ENCODE measurements around the gene ASF1B. TPM values are rescaled to one million over a fixed set of nuclear protein-coding genes. Genes with fewer than 3 reads are reported as not detected.

Gene ASF1B
- total RNA-seq, 2 donors from 2014 or later = 5.1 to 19.7 TPM

DNA sequence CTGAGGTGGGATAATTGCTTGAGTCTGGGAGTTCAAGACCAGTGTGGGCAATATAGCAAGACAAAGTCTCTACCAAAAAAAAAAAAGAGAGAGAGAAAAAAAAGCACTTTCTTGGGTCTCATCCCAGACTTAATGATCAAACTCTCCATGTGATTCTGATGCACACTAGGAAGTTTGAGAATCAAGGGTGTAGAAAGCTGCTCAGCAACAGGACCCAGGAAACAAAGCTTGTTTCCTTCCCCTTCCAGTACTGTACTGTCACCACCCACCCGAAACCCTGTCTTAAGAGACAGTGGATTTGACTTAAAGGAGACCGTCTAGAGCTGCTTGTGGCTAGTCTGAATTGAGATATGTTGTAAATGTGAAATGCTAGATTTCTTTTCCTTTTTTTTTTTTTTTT lies 58.0 kb downstream of the ASF1B start:
- WGBS = 94% methylated on average over 2 of the region's 2 CpGs
- H3K4me1 ChIP-seq (replicated peaks) = no peaks in the 10 kb centered on the region
- intact Hi-C loops (cut with DNase I) = no loop called here
- TF ChIP-seq POLR2AphosphoS5 (IDR thresholded peaks at IDR 0.05) (no peak), POLR2A (IDR thresholded peaks at IDR 0.05) (no peak)
- TF ChIP-seq, protein P1, sequence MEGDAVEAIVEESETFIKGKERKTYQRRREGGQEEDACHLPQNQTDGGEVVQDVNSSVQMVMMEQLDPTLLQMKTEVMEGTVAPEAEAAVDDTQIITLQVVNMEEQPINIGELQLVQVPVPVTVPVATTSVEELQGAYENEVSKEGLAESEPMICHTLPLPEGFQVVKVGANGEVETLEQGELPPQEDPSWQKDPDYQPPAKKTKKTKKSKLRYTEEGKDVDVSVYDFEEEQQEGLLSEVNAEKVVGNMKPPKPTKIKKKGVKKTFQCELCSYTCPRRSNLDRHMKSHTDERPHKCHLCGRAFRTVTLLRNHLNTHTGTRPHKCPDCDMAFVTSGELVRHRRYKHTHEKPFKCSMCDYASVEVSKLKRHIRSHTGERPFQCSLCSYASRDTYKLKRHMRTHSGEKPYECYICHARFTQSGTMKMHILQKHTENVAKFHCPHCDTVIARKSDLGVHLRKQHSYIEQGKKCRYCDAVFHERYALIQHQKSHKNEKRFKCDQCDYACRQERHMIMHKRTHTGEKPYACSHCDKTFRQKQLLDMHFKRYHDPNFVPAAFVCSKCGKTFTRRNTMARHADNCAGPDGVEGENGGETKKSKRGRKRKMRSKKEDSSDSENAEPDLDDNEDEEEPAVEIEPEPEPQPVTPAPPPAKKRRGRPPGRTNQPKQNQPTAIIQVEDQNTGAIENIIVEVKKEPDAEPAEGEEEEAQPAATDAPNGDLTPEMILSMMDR (IDR thresholded peaks at IDR 0.05) = no peak
- DNase-seq (ENCODE audit: low spot score) = no peak
- no peaks in the 10 kb centered on the region for H3K36me3 ChIP-seq
- H3K27me3 ChIP-seq (replicated peaks; ENCODE audit: insufficient read depth) = no peaks in the 10 kb centered on the region
- no peaks in the 10 kb centered on the region for H3K9me3 ChIP-seq
- H3K27ac ChIP-seq = no peak overlapping the region
- H3K4me3 ChIP-seq = no peak overlapping the region

DNA sequence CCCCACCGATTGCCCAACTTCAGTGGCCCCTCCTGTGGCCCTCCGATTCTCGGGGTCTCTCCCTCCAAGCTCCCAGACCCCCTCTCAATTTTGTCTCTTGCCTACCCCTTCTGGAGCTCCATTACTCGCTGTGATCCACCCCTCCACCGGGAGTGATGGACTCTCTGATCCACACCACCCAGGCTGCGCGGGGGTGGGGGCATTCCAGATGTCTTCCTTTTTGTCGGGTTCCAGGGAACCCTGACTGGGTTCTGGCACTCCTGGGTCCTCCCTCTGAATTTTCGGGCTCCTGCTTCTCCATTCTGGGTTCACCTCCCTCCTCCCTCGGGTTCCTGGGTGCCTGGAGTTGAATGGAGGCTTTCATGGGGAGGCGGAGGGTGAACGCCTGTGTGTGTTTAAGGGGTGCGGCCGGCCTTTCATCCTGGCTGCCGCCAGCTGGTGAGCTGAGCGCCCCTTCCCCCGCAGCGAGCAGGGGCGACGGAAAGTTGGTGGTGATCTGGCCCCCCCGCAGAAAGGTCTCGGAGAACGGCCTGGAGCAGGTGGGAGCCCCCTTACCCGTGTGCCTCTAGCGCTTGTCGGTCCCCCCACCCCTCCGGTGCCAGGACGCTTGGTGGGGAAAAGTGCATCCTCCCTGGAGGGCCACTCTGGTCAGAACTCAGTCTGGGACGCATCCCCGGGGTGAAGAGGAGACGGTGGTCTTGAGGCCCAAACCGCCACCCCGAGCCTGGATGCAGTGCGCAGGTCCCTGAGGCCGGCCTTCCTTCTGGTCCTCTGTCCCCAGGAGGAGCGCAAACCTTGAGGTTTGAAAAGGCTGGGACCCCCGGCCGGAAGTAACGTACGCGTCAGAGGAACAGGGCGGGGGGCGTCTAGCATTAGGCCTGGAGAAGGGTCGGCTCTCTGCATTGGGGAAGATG lies 62.2 kb downstream of the ASF1B start:
- peaks cover 13% of the 10 kb centered on the region for H3K4me1 ChIP-seq (replicated peaks)
- TF ChIP-seq, protein P1 (IDR thresholded peaks at IDR 0.05) = no peak
- 4% methylated on average over 43 of the region's 44 CpGs for WGBS

GRCh38 chr19:14073261-14073924 lies 63.0 kb downstream of the ASF1B start:
- H3K4me1 ChIP-seq (replicated peaks) = peaks cover 13% of the 10 kb centered on the region
- TF ChIP-seq POLR2AphosphoS5 (IDR thresholded peaks at IDR 0.05) (no peak), POLR2A (IDR thresholded peaks at IDR 0.05) (peak; percentile 57)
- TF ChIP-seq, protein P1 (IDR thresholded peaks at IDR 0.05) = peak; percentile 13 to 93 (median 63)
- no peaks in the 10 kb centered on the region for H3K27me3 ChIP-seq (replicated peaks; ENCODE audit: insufficient read depth)
- peak overlapping the region; percentile 35 to 66 for H3K4me3 ChIP-seq
- H3K9me3 ChIP-seq = no peaks in the 10 kb centered on the region
- intact Hi-C loops (cut with DNase I) = loop anchor here (2.0 to 5.0 kb wide), 3 partner anchors 44 to 193 kb away; partner anchors contain the start of genes PRKACA and RFX1
- DNase-seq (ENCODE audit: low spot score) = peak; percentile 53
- H3K27ac ChIP-seq = peak overlapping the region; percentile 76 to 91
- 2% methylated on average over 54 of the region's 106 CpGs for WGBS
- no peaks in the 10 kb centered on the region for H3K36me3 ChIP-seq

More for the DNA sequence above, 62.2 kb downstream of the ASF1B start:
- no peaks in the 10 kb centered on the region for H3K36me3 ChIP-seq
- peak; percentile 42 for DNase-seq (ENCODE audit: low spot score)
- intact Hi-C loops (cut with DNase I) = loop anchor here (2.0 to 5.0 kb wide), 3 partner anchors 43 to 193 kb away; partner anchors contain the start of genes PRKACA and RFX1
- H3K9me3 ChIP-seq = no peaks in the 10 kb centered on the region
- no peaks in the 10 kb centered on the region for H3K27me3 ChIP-seq (replicated peaks; ENCODE audit: insufficient read depth)
- H3K27ac ChIP-seq = peak overlapping the region; percentile 76 to 91
- H3K4me3 ChIP-seq = peak overlapping the region; percentile 35 to 66

DNA sequence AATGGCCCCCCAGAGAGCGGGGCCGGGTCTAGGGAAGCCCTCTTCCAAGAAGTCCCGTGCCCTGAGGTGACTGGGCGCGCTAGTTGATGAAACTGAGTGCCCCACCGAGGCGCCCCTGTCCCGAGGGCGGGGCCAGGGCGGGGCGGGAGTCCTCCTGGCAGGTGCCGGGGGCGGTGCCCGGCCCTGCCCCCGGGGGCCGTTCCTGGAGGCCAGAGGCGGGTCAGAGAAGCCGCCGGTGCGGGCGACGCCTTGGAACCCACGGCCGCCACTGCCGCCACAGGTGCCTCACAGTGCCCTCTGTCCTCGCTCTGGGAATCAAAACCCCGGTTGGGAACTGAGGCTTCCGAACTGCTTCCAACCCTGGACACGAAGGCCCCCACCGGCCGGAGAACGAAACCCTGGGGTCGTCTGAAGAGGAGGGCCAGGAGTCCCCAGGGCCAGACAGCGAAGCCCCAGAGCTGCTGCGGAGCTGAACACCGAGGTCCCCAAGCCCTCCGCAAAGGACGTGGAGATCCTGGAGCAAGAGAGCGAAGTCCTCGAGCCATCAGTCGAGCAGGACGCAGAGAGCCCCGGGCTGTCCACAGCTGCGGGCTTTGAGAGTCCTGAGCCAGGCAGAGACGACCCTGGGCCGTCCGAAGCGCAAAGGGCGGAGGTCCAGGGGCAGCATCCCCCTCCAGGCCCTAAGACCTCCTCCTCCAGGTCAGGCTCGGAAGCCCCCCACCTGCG lies 63.7 kb downstream of the ASF1B start, which contains the start of gene MISP3:
TSS of gene MISP3 (plus strand) at position 252 of the 726 bp plus-strand sequence. CDS start 524 bp downstream, outside the sequence.
- peak within 1 kb of the TSS; percentile 35 to 66 for H3K4me3 ChIP-seq
- no peaks in the 10 kb centered on the region for H3K36me3 ChIP-seq
- DNase-seq (ENCODE audit: low spot score) = peak; percentile 36
- H3K27me3 ChIP-seq (replicated peaks; ENCODE audit: insufficient read depth) = no peaks in the 10 kb centered on the region
- no peaks in the 10 kb centered on the region for H3K9me3 ChIP-seq
- TF ChIP-seq POLR2AphosphoS5 (IDR thresholded peaks at IDR 0.05) (no peak), POLR2A (IDR thresholded peaks at IDR 0.05) (no peak)
- TF ChIP-seq, protein P1 (IDR thresholded peaks at IDR 0.05) = no peak
- H3K27ac ChIP-seq = peak within 1 kb of the TSS; percentile 76 to 91
- peaks cover 13% of the 10 kb centered on the region for H3K4me1 ChIP-seq (replicated peaks)
- 2% methylated on average over 41 of the region's 51 CpGs for WGBS
- intact Hi-C loops (cut with DNase I) = loop anchor here (2.0 to 5.0 kb wide), 3 partner anchors 45 to 192 kb away; partner anchors contain the start of genes PRKACA and RFX1

All from prostate gland (tissue), 2 donors.